ENCODE results near the gene GALNT2.

GALNT2 gene

GRCh38 chr1:230322967-230323547 lies 256.0 kb downstream of the GALNT2 start:
- DNase-seq (ENCODE audit: low spot score) = no peak

GRCh38 chr1:230323686-230324085 lies 256.6 kb downstream of the GALNT2 start:
- DNase-seq (ENCODE audit: low spot score) = no peak

- DNase-seq (ENCODE audit: low spot score) = no peak
Observed at GRCh38 chr1:230326971-230327891, 260.2 kb downstream of the GALNT2 start.

GRCh38 chr1:230327892-230328284 lies 260.9 kb downstream of the GALNT2 start:
- DNase-seq (ENCODE audit: low spot score) = no peak

GRCh38 chr1:230328342-230329015 lies 261.4 kb downstream of the GALNT2 start:
- no peak for DNase-seq (ENCODE audit: low spot score)

- no peak for DNase-seq (ENCODE audit: low spot score)
Observed at GRCh38 chr1:230330157-230330556, 263.1 kb downstream of the GALNT2 start.
